ENCODE results near the gene NAA80. TPM values are rescaled to one million over a fixed set of nuclear protein-coding genes. Genes with fewer than 3 reads are reported as not detected.

The NAA80 gene
- total and polyA plus RNA-seq, 2 of the 13 experiments (the other 11 are each of a cell fraction or from before 2014, with no cell fraction given), result 3.4 to 8.7 TPM

DNA sequence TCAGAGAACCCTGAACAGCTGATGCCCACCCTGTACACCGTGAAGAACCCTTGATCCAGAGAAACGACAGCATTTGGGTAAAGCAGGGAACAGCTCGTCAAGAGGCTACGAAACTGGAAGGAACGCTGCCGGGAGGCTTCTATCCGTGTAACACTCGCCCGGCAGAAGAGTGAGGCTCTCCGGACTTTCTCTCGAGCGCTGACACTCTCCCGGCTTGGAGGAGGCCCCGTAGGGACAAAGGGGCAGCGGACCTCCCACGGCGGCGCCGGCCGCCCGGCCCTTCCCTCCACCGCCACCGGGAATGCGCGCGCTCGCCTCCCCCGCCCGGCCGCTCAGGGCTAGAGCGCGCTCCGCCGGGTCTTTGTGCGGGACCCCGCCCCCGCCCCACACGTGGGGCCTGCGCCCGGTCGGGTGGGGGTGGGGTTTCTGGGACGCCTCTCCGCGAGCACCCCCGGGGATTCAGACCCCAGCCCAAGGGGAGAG lies 21.7 kb upstream of the NAA80 start (continued):
- 0 out of 2 replicates have a peak, but pooled peaks have one; percentile 58 for TF ChIP-seq GLI4 (CRISPR knock-in tag; IDR thresholded peaks at IDR 0.05; ENCODE audit: borderline replicate concordance)
- TF ChIP-seq ZNF468 (CRISPR knock-in tag; IDR thresholded peaks at IDR 0.05), result no peak
- peak; percentile 40; the same call in 1 of the 2 replicates for TF ChIP-seq KLF12 (CRISPR knock-in tag; IDR thresholded peaks at IDR 0.05; ENCODE audit: borderline replicate concordance)
- 0 out of 2 replicates have a peak, but pooled peaks have one; percentile 27 for TF ChIP-seq GATA4 (IDR thresholded peaks at IDR 0.05; ENCODE audit: borderline replicate concordance, low read depth)
- TF ChIP-seq, protein P1, sequence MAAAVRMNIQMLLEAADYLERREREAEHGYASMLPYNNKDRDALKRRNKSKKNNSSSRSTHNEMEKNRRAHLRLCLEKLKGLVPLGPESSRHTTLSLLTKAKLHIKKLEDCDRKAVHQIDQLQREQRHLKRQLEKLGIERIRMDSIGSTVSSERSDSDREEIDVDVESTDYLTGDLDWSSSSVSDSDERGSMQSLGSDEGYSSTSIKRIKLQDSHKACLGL (CRISPR knock-in tag; IDR thresholded peaks at IDR 0.05), result peak; percentile 59; the same call in 1 of the 2 replicates
- TF ChIP-seq ZNF598 (CRISPR knock-in tag; IDR thresholded peaks at IDR 0.05; ENCODE audit: borderline replicate concordance), result no peak
- TF ChIP-seq, protein P2, sequence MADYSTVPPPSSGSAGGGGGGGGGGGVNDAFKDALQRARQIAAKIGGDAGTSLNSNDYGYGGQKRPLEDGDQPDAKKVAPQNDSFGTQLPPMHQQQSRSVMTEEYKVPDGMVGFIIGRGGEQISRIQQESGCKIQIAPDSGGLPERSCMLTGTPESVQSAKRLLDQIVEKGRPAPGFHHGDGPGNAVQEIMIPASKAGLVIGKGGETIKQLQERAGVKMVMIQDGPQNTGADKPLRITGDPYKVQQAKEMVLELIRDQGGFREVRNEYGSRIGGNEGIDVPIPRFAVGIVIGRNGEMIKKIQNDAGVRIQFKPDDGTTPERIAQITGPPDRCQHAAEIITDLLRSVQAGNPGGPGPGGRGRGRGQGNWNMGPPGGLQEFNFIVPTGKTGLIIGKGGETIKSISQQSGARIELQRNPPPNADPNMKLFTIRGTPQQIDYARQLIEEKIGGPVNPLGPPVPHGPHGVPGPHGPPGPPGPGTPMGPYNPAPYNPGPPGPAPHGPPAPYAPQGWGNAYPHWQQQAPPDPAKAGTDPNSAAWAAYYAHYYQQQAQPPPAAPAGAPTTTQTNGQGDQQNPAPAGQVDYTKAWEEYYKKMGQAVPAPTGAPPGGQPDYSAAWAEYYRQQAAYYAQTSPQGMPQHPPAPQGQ (CRISPR knock-in tag; IDR thresholded peaks at IDR 0.05; ENCODE audit: borderline replicate concordance), result no peak
- TF ChIP-seq, protein P3, sequence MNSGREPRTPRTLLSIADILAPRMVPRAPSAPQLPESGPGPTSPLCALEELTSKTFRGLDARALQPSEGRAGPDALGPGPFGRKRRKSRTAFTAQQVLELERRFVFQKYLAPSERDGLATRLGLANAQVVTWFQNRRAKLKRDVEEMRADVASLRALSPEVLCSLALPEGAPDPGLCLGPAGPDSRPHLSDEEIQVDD (CRISPR knock-in tag; IDR thresholded peaks at IDR 0.05; ENCODE audit: borderline replicate concordance), result no peak
- peak; percentile 97 for TF ChIP-seq MXI1 (IDR thresholded peaks at IDR 0.05; ENCODE audit: borderline replicate concordance, low read depth, low read length)
- TF ChIP-seq ARID4A (CRISPR knock-in tag; IDR thresholded peaks at IDR 0.05; ENCODE audit: borderline replicate concordance), result peak; percentile 77
- TF ChIP-seq ZNF678 (CRISPR knock-in tag; IDR thresholded peaks at IDR 0.05), result 0 out of 2 replicates have a peak, but pooled peaks have one; percentile 20
- TF ChIP-seq SRY (CRISPR knock-in tag; IDR thresholded peaks at IDR 0.05), result no peak
- TF ChIP-seq, protein P4, sequence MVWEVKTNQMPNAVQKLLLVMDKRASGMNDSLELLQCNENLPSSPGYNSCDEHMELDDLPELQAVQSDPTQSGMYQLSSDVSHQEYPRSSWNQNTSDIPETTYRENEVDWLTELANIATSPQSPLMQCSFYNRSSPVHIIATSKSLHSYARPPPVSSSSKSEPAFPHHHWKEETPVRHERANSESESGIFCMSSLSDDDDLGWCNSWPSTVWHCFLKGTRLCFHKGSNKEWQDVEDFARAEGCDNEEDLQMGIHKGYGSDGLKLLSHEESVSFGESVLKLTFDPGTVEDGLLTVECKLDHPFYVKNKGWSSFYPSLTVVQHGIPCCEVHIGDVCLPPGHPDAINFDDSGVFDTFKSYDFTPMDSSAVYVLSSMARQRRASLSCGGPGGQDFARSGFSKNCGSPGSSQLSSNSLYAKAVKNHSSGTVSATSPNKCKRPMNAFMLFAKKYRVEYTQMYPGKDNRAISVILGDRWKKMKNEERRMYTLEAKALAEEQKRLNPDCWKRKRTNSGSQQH (CRISPR knock-in tag; IDR thresholded peaks at IDR 0.05; ENCODE audit: low read depth), result peak; percentile 55; the same call in 1 of the 2 replicates
- peak; percentile 54 for TF ChIP-seq AGO2 (optimal IDR thresholded peaks at IDR 0.05; ENCODE audit: low read depth, low read length)
